Measurements from ENCODE around the gene RANBP1. TPM values are rescaled to one million over a fixed set of nuclear protein-coding genes. Genes with fewer than 3 reads are reported as not detected.

RANBP1 gene
- total and polyA plus RNA-seq, 2 of the 13 experiments (the other 11 are each of a cell fraction or from before 2014, with no cell fraction given), result 181 to 492 TPM

- TF ChIP-seq, protein P1, sequence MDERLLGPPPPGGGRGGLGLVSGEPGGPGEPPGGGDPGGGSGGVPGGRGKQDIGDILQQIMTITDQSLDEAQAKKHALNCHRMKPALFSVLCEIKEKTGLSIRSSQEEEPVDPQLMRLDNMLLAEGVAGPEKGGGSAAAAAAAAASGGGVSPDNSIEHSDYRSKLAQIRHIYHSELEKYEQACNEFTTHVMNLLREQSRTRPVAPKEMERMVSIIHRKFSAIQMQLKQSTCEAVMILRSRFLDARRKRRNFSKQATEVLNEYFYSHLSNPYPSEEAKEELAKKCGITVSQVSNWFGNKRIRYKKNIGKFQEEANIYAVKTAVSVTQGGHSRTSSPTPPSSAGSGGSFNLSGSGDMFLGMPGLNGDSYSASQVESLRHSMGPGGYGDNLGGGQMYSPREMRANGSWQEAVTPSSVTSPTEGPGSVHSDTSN (CRISPR knock-in tag; IDR thresholded peaks at IDR 0.05), result no peak
- TF ChIP-seq ZMYM4 (CRISPR knock-in tag; IDR thresholded peaks at IDR 0.05), result 0 out of 2 replicates have a peak, but pooled peaks have one; percentile 43
- peak; percentile 70; the same call in 1 of the 2 replicates for TF ChIP-seq RXRB (CRISPR knock-in tag; IDR thresholded peaks at IDR 0.05; ENCODE audit: borderline replicate concordance)
- TF ChIP-seq HNF4G (IDR thresholded peaks at IDR 0.05; ENCODE audit: borderline replicate concordance, low read depth, low read length), result peak; percentile 12; the same call in 1 of the 2 replicates
- peak; percentile 22; the same call in 1 of the 2 replicates for TF ChIP-seq HNF4G (CRISPR knock-in tag; IDR thresholded peaks at IDR 0.05; ENCODE audit: borderline replicate concordance, low read depth)
- TF ChIP-seq ZNF407 (CRISPR knock-in tag; IDR thresholded peaks at IDR 0.05; ENCODE audit: not compliant biosample characterization), result no peak
- TF ChIP-seq ZNF224 (CRISPR knock-in tag; IDR thresholded peaks at IDR 0.05), result no peak
- TF ChIP-seq CENPT (CRISPR knock-in tag; IDR thresholded peaks at IDR 0.05; ENCODE audit: low read depth), result no peak
- TF ChIP-seq PITX1 (CRISPR knock-in tag; IDR thresholded peaks at IDR 0.05), result no peak
- TF ChIP-seq NBN (conservative IDR thresholded peaks at IDR 0.05), result no peak
- TF ChIP-seq PRMT3 (CRISPR knock-in tag; IDR thresholded peaks at IDR 0.05; ENCODE audit: borderline replicate concordance, low read depth), result no peak
- 0 out of 2 replicates have a peak, but pooled peaks have one; percentile 12 for TF ChIP-seq YEATS2 (CRISPR knock-in tag; IDR thresholded peaks at IDR 0.05; ENCODE audit: borderline replicate concordance)
- peak; percentile 87 for TF ChIP-seq CTCF (CRISPR knock-in tag; IDR thresholded peaks at IDR 0.05)
- no peak for TF ChIP-seq RBM39 (IDR thresholded peaks at IDR 0.05; ENCODE audit: low read depth, low read length, poor library complexity, severe bottlenecking)
- TF ChIP-seq SYNCRIP (IDR thresholded peaks at IDR 0.05; ENCODE audit: insufficient read depth, low read depth, low read length), result no peak
- TF ChIP-seq ZNF296 (CRISPR knock-in tag; conservative IDR thresholded peaks at IDR 0.05), result no peak
- no peak for TF ChIP-seq ZNF816 (CRISPR knock-in tag; IDR thresholded peaks at IDR 0.05; ENCODE audit: borderline replicate concordance)
- no peak for TF ChIP-seq GPN1 (CRISPR knock-in tag; IDR thresholded peaks at IDR 0.05; ENCODE audit: borderline replicate concordance)
These were observed 13.2 kb downstream of the RANBP1 start (continued) for GRCh38 chr22:20128902-20129746.
